Measurements from ENCODE around the gene RYR2.

- TF ChIP-seq POLR2AphosphoS5 (IDR thresholded peaks at IDR 0.05) (no peak), POLR2A (IDR thresholded peaks at IDR 0.05) (no peak), EP300 (IDR thresholded peaks at IDR 0.05) (no peak)
- TF ChIP-seq, protein P1, sequence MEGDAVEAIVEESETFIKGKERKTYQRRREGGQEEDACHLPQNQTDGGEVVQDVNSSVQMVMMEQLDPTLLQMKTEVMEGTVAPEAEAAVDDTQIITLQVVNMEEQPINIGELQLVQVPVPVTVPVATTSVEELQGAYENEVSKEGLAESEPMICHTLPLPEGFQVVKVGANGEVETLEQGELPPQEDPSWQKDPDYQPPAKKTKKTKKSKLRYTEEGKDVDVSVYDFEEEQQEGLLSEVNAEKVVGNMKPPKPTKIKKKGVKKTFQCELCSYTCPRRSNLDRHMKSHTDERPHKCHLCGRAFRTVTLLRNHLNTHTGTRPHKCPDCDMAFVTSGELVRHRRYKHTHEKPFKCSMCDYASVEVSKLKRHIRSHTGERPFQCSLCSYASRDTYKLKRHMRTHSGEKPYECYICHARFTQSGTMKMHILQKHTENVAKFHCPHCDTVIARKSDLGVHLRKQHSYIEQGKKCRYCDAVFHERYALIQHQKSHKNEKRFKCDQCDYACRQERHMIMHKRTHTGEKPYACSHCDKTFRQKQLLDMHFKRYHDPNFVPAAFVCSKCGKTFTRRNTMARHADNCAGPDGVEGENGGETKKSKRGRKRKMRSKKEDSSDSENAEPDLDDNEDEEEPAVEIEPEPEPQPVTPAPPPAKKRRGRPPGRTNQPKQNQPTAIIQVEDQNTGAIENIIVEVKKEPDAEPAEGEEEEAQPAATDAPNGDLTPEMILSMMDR (IDR thresholded peaks at IDR 0.05) = no peak
These were observed 440.8 kb downstream of the RYR2 start for GRCh38 chr1:237482777-237483176.

Measured in suprapubic skin (tissue), 4 donors.